CD14-positive monocyte (primary cell): ENCODE measurements around the gene SLC36A4. TPM values are rescaled to one million over a fixed set of nuclear protein-coding genes. Genes with fewer than 3 reads are reported as not detected.

Experiments used
- DNase-seq, 3 donors: peaks; one replicate each; pipeline ENCODE4 v3.0.0-alpha.2; 2011 to 2022
- H2AFZ ChIP-seq: 2 replicates; pipeline ENCODE4 v1.6.0; 2012; ENCODE audit warnings: mild to moderate bottlenecking, low read depth, low read length, inconsistent platforms; ENCODE audit not compliant: insufficient read depth, poor library complexity, severe bottlenecking
- H3K27ac ChIP-seq, 2 donors: 1 replicate in 1 of 2; 2 replicates in 1 of 2; pipeline ENCODE4 v1.5.1; 2012 to 2013; ENCODE audit warnings: low read length in 2 of 2, control low read depth in 1 of 2, inconsistent platforms in 1 of 2, low read depth in 1 of 2, mild to moderate bottlenecking in 1 of 2
- H3K27me3 ChIP-seq, 2 donors: one replicate each; pipeline versions ENCODE4 v1.6.0 to v1.6.1; 2011 to 2013; ENCODE audit warnings: low read length in 2 of 2; ENCODE audit not compliant: control insufficient read depth in 2 of 2, insufficient read depth in 2 of 2
- H3K36me3 ChIP-seq, 2 donors: replicated peaks in 1 of 2; 1 replicate in 1 of 2; 2 replicates in 1 of 2; pipeline versions ENCODE4 v1.5.1 to v1.6.1; 2012 to 2013; ENCODE audit warnings: low read length in 2 of 2, control low read depth in 1 of 2, inconsistent platforms in 1 of 2, mild to moderate bottlenecking in 1 of 2; ENCODE audit not compliant: insufficient read depth in 2 of 2, control insufficient read depth in 1 of 2
- H3K4me1 ChIP-seq, 2 donors: 1 replicate in 1 of 2; 2 replicates in 1 of 2; pipeline versions ENCODE4 v1.5.1 to v1.6.1; 2012 to 2013; ENCODE audit warnings: low read length in 2 of 2, control low read depth in 1 of 2, inconsistent platforms in 1 of 2, mild to moderate bottlenecking in 1 of 2, moderate library complexity in 1 of 2; ENCODE audit not compliant: insufficient read depth in 2 of 2, control insufficient read depth in 1 of 2
- H3K4me2 ChIP-seq: replicated peaks from 2 replicates; pipeline ENCODE3; 2012; ENCODE audit warnings: low read length, moderate library complexity, mild to moderate bottlenecking; ENCODE audit not compliant: poor library complexity, severe bottlenecking; ENCODE audit errors: extremely low read depth
- H3K4me3 ChIP-seq, 3 experiments: fragments of 200-600 bp in 1 of 3; sonication (generic) in 1 of 3; replicated peaks in 1 of 3; 1 replicate in 2 of 3; 2 replicates in 1 of 3; pipeline ENCODE4 v1.5.1; 2011 to 2013; ENCODE audit warnings: low read length in 3 of 3, mild to moderate bottlenecking in 3 of 3, control low read depth in 2 of 3, low read depth in 2 of 3, inconsistent platforms in 1 of 3, moderate library complexity in 1 of 3
- H3K79me2 ChIP-seq: 2 replicates; pipeline ENCODE4 v1.6.0; 2012; ENCODE audit warnings: mild to moderate bottlenecking, control low read depth, inconsistent platforms, low read length, moderate library complexity; ENCODE audit not compliant: insufficient read depth
- H3K9ac ChIP-seq: 2 replicates; pipeline ENCODE4 v1.6.0; 2017; ENCODE audit warnings: low read length, mild to moderate bottlenecking; ENCODE audit not compliant: insufficient read depth, poor library complexity, severe bottlenecking
- H3K9me3 ChIP-seq, 2 donors: replicated peaks in 1 of 2; 1 replicate in 1 of 2; 2 replicates in 1 of 2; pipeline versions ENCODE4 v1.5.1 to v1.6.1; 2012 to 2013; ENCODE audit warnings: low read length in 2 of 2, control low read depth in 1 of 2; ENCODE audit not compliant: control insufficient read depth in 1 of 2, insufficient read depth in 1 of 2
- H4K20me1 ChIP-seq: 2 replicates; pipeline ENCODE4 v1.6.0; 2012; ENCODE audit warnings: mild to moderate bottlenecking, low read length, control low read depth, moderate library complexity; ENCODE audit not compliant: insufficient read depth
- H3K27ac Mint-ChIP-seq, 7 donors: one replicate each; pipeline ENCODE4 v1.8.0; 2020; ENCODE audit warnings: mild to moderate bottlenecking in 7 of 7, mixed read lengths in 7 of 7, moderate library complexity in 6 of 7, inconsistent platforms in 2 of 7
- H3K27me3 Mint-ChIP-seq, 3 donors: one replicate each; pipeline ENCODE4 v1.8.0; 2021 to 2022; ENCODE audit warnings: low read depth in 3 of 3, mild to moderate bottlenecking in 3 of 3, mixed read lengths in 3 of 3, moderate library complexity in 3 of 3, inconsistent platforms in 1 of 3
- H3K36me3 Mint-ChIP-seq, 2 donors: one replicate each; pipeline ENCODE4 v1.8.0; 2020; ENCODE audit warnings: mixed read lengths in 2 of 2, inconsistent platforms in 1 of 2, mild to moderate bottlenecking in 1 of 2
- H3K4me1 Mint-ChIP-seq: one replicate; pipeline ENCODE4 v1.8.0; 2020; ENCODE audit warnings: mild to moderate bottlenecking, mixed read lengths
- H3K4me3 Mint-ChIP-seq, 2 donors: one replicate each; pipeline ENCODE4 v1.8.0; 2020; ENCODE audit warnings: mild to moderate bottlenecking in 2 of 2, mixed read lengths in 2 of 2, moderate library complexity in 1 of 2
- H3K9me3 Mint-ChIP-seq, 7 donors: one replicate each; pipeline ENCODE4 v1.8.0; 2020 to 2022; ENCODE audit warnings: mixed read lengths in 7 of 7, mild to moderate bottlenecking in 6 of 7, moderate library complexity in 6 of 7, inconsistent platforms in 2 of 7
- WGBS: methylation state at CpG from one replicate; pipeline ENCODE4 v1.1.5; 2013; ENCODE audit warnings: missing lambda C conversion rate; ENCODE audit not compliant: insufficient coverage; 5-methylcytosine and 5-hydroxymethylcytosine counted together
- intact Hi-C, 2 donors: fragments of 100-400 bp; cut with micrococcal nuclease; formaldehyde crosslinking; loops; one replicate each; pipeline versions ENCODE4 v1.15.0 to v1.15.1; 2023
- polyA plus RNA-seq, 3 donors: library from polyadenylated mRNA; depleted of rRNA in 1 of 3; unstranded in 2 of 3; stranded (reverse) in 1 of 3; fragments of 300-500 nt in 2 of 3; fragments of >200 nt in 1 of 3; fragmentation: Illumina TruSeq in 2 of 3; gene quantifications; 1 replicate in 2 of 3; 2 replicates in 1 of 3; pipeline ENCODE4 v1.2.3, GENCODE V29; 2012 to 2021
- TF ChIP-seq, protein P1 (sequence below): fragments of 200-600 bp; IDR thresholded peaks from one replicate; pipeline ENCODE4 v1.8.0; 2022; ENCODE audit warnings: antibody characterized with exemption, mild to moderate bottlenecking

The SLC36A4 gene
- polyA plus RNA-seq, 3 donors, result 21.1 to 65.2 (median 62.0) TPM

- no peak overlapping the region for H2AFZ ChIP-seq
- no peaks in the 10 kb centered on the region for H3K4me1 Mint-ChIP-seq
- peaks cover 0 to 2% (median 0%) of the 10 kb centered on the region in 7 donors for H3K9me3 Mint-ChIP-seq
- no peaks in the 10 kb centered on the region for H3K9me3 ChIP-seq
- intact Hi-C loops, result loop anchor here (5.0 to 10.0 kb wide), 5 partner anchors 303 to 543 kb away; partner anchors contain the start of genes SMCO4 (in 2 of the 2) and MED17 (in 1 of the 2)
- H3K27ac ChIP-seq, result no peak overlapping the region
- DNase-seq, result no peak
- H3K4me1 ChIP-seq, result no peaks in the 10 kb centered on the region
- peaks cover 0 to 2% of the 10 kb centered on the region in 2 donors for H3K27me3 ChIP-seq
- no peak overlapping the region for H3K27ac Mint-ChIP-seq
- TF ChIP-seq, protein P1, sequence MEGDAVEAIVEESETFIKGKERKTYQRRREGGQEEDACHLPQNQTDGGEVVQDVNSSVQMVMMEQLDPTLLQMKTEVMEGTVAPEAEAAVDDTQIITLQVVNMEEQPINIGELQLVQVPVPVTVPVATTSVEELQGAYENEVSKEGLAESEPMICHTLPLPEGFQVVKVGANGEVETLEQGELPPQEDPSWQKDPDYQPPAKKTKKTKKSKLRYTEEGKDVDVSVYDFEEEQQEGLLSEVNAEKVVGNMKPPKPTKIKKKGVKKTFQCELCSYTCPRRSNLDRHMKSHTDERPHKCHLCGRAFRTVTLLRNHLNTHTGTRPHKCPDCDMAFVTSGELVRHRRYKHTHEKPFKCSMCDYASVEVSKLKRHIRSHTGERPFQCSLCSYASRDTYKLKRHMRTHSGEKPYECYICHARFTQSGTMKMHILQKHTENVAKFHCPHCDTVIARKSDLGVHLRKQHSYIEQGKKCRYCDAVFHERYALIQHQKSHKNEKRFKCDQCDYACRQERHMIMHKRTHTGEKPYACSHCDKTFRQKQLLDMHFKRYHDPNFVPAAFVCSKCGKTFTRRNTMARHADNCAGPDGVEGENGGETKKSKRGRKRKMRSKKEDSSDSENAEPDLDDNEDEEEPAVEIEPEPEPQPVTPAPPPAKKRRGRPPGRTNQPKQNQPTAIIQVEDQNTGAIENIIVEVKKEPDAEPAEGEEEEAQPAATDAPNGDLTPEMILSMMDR, result no peak
- no peaks in the 10 kb centered on the region for H3K36me3 Mint-ChIP-seq
- no peaks in the 10 kb centered on the region for H3K36me3 ChIP-seq
- H3K27me3 Mint-ChIP-seq, result peaks cover 2 to 7% (median 4%) of the 10 kb centered on the region in 3 donors
- no peak overlapping the region for H3K4me3 ChIP-seq
- no peak overlapping the region for H3K4me2 ChIP-seq
- no CpG with 5 or more reads among the region's 2 CpGs for WGBS
- no peaks in the 10 kb centered on the region for H4K20me1 ChIP-seq
- no peak overlapping the region for H3K9ac ChIP-seq
- H3K4me3 Mint-ChIP-seq, result no peak overlapping the region
- no peaks in the 10 kb centered on the region for H3K79me2 ChIP-seq
Observed at GRCh38 chr11:93238956-93239355, 41.2 kb upstream of the SLC36A4 start.

DNA sequence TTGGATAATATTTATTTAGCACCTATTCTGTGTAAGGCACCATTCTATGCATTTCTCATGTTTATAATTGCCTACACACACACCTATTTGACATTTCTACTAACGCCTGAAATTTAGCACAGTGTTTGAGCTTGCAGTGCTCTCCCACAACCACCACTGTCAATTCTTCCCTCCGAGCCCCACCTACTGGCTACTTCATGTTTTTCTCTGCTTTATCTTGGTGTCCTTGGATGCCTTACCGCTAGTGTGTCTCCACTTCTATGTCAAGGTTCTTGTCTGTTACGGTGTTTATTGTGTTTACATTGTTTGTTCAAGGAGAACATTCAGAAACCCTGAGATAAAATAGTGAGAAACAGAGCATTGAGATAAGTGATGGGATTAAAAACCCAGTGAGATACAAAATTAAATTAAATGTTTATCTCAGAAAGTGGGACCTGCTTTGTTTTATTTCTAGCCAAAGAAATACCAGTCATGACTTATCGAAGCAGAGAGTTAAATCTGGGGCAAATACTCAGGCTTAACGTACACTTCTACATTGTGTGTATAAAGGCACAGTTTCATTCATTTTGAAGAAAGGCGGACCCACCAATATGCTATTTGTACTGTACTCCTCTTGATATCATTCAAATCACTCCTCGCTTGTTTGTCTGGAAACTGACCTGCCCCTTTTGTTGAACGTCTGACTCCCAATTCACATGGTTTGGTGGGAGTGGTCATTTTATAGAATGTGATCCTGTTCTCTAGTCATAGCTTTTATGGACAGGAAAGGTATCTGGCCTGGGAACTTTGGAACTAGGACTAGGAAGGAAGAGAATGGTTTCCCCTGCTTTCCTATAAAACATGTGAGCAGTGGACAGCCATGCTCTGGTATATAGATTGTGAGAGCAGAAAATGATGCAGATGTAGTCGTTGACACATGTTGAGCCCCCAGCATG is 39.2 kb upstream of the SLC36A4 start:
- Histone ChIP-seq H2AFZ (no peak overlapping the region), H3K4me3 (no peak overlapping the region), H3K4me1 (no peaks in the 10 kb centered on the region), H3K9me3 (no peaks in the 10 kb centered on the region), H3K9ac (no peak overlapping the region), H3K27ac (no peak overlapping the region), H3K4me2 (no peak overlapping the region), H3K79me2 (no peaks in the 10 kb centered on the region), H4K20me1 (no peaks in the 10 kb centered on the region), H3K36me3 (no peaks in the 10 kb centered on the region), H3K27me3 (peaks cover 0 to 2% of the 10 kb centered on the region in 2 donors)
- H3K27me3 Mint-ChIP-seq, result peaks cover 4 to 11% (median 4%) of the 10 kb centered on the region in 3 donors
- TF ChIP-seq, protein P1, result peak; percentile 38
- H3K27ac Mint-ChIP-seq, result peak overlapping the region in 1 of 7 donors; percentile 27
- H3K9me3 Mint-ChIP-seq, result no peaks in the 10 kb centered on the region
- H3K4me1 Mint-ChIP-seq, result no peaks in the 10 kb centered on the region
- 59% methylated on average over 2 of the region's 10 CpGs for WGBS
- H3K36me3 Mint-ChIP-seq, result no peaks in the 10 kb centered on the region
- peak in 1 of 3 donors; percentile 4 for DNase-seq
- no peak overlapping the region for H3K4me3 Mint-ChIP-seq
- intact Hi-C loops, result loop anchor here (5.0 to 10.0 kb wide), 5 partner anchors 305 to 545 kb away; partner anchors contain the start of genes SMCO4 (in 2 of the 2) and MED17 (in 1 of the 2)
